Diencephalon (tissue), 1 donor: ENCODE results near the gene FOXQ1. TPM values are rescaled to one million over a fixed set of nuclear protein-coding genes. Genes with fewer than 3 reads are reported as not detected.

Experiments used
- total RNA-seq: library from RNA; depleted of rRNA; stranded (reverse); fragments of >200 nt; gene quantifications from one replicate; pipeline ENCODE4 v1.2.3, GENCODE V29; 2014

The FOXQ1 gene
- total RNA-seq = 2.8 TPM

GRCh38 chr6:1311400-1312202 lies at the start of gene FOXQ1:
Gene FOXQ1, plus strand, starts transcription at chr6:1312098. Its CDS starts 607 bp downstream, at chr6:1312705.

Other genes starting within 250 kb of the FOXQ1 start
- gene FOXF2, start 77.5 kb downstream of the FOXQ1 start, total RNA-seq = 2.3 TPM